Activated gamma-delta T cell (primary cell): Measurements from ENCODE around the gene MED27.

ENCODE experiments used
- DNase-seq: peaks from one replicate; lab custom pipeline; 2025; lab: John Stamatoyannopoulos, UW

Gene MED27

DNA sequence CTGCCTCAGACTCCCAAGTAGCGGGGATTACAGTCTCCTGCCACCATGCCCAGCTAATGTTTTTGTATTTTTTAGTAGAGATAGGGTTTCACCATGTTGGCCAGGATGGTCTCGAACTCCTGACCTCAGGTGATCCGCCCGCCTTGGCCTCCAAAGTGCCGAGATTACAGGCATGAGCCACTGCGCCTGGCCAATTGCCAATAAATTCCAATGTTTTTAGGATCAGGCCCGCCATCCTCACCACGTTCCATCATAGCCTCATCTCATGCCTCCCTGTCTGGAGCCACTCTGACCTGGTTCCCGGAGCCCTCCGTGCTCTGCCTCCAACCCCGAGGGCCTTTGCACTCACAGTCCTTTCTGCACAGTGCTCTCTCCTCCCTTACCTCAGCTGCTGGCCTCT is 268.3 kb downstream of the MED27 start:
- DNase-seq, result no peak

DNA sequence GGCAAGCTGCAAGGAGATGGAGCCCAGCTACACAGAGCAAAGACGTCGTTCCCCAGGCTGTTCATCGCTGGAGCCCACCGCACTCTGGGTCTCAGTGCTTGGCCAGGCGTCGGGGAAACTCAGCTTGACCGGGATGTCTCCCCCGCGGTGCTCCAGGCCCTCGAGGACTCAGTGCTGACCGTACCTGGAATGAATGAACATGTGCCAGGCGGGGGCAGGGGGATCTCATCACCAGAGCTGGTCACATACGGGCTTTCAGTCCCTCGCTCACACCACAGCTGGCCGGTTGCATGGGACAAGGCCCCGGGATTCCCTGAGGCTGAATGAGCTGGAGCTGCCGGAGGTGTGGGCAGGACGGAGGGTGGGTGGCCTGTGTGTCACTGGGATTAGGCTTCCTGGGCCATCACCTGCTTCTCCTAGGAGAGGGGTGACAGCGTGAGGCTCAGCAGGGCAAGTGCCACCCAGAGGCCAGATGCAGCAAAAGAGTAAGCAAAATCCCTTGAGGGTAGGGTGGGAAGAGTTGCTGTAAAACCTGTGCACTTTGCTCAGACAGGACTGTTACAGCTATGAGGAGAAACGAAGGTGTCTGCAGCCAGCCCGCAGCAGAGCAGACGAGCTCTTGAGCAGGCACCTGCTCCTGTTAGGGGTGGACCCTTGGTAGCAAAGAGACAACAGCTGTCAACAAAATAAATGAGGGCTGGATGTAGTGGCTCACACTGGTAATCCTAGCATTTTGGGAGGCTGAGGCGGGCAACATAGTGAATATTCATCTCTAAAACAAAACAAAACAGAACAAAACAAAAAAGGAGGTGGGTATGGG is 269.1 kb downstream of the MED27 start:
- DNase-seq, result no peak
